HG02870 (cell line): ENCODE measurements around the gene P2RX2.

Experiments used
- ATAC-seq: cut with Tn5 transposase; IDR thresholded peaks from one replicate; pipeline ENCODE4 v1.9.1; 2021; ENCODE audit warnings: mild to moderate bottlenecking, moderate library complexity; ENCODE audit not compliant: unreplicated experiment

Gene P2RX2

DNA sequence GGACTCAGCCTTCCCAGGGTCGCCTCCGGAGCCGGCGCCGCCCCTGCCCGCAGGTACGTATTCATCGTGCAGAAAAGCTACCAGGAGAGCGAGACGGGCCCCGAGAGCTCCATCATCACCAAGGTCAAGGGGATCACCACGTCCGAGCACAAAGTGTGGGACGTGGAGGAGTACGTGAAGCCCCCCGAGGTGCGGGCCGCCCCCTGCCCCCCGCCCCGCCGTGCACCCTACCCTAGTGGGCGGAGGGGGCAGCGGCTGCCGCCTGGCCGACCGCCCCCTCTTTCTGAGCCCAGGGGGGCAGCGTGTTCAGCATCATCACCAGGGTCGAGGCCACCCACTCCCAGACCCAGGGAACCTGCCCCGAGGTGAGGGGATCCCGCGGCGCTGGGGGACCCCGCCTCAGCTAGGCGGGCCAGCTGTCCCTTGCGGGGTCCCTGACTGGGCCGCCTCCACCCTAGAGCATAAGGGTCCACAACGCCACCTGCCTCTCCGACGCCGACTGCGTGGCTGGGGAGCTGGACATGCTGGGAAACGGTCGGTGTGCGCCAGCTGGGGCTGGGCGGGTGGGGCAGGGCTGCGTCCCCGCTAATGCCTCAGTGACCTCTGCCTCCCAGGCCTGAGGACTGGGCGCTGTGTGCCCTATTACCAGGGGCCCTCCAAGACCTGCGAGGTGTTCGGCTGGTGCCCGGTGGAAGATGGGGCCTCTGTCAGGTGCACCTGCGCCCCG, 973 bp downstream of the P2RX2 start:
- ATAC-seq, result no peak

DNA sequence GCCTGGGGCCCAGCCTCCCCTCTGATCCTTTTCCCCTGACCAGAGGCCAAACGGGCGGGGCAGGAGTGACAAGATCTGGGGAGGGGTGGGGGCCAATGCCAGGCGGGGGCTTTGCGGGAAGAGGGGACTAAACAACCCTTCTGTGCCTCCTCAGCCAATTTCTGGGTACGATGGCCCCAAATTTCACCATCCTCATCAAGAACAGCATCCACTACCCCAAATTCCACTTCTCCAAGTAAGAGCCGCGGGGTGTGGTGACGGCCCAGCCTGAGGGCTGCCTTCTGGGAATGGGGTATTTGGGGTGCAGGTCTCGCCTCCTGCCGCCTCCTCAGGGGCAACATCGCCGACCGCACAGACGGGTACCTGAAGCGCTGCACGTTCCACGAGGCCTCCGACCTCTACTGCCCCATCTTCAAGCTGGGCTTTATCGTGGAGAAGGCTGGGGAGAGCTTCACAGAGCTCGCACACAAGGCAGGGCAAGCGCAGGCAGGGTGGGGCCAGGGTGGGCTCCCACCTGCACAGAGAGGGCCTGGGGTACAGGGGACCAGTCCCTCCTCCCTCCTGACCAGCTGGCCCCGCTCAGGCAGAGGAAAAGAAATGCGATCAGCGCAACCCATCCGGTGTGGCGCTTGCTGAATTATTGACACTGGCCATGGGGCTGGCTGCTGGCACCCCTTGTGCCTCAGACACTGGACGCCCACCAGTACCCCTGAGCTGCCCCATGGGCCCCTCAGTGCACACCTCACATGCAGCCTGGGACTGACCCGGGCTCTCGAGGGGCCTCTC, 1.7 kb downstream of the P2RX2 start:
- ATAC-seq, result no peak

DNA sequence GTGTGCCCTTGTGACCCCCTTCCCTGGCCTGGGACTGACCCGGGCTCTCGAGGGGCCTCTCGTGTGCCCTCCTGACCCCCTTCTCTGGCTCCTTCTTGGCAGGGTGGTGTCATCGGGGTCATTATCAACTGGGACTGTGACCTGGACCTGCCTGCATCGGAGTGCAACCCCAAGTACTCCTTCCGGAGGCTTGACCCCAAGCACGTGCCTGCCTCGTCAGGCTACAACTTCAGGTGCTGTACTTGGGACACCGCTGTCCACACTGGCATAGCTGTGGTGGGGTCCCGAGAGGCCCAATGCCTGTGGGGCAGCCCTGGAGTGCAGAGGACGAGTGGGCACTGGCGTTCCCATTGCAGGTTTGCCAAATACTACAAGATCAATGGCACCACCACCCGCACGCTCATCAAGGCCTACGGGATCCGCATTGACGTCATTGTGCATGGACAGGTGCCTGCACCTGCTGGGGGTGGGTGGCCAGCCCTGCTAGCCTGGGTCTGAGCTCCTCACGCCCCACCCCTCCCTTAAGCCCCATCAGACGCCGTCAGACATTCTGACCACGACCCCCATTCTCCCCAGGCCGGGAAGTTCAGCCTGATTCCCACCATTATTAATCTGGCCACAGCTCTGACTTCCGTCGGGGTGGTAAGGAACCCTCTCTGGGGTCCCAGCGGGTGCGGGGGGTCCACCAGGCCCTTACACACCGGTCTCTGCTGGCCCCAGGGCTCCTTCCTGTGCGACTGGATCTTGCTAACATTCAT, 2.5 kb downstream of the P2RX2 start:
- no peak for ATAC-seq

DNA sequence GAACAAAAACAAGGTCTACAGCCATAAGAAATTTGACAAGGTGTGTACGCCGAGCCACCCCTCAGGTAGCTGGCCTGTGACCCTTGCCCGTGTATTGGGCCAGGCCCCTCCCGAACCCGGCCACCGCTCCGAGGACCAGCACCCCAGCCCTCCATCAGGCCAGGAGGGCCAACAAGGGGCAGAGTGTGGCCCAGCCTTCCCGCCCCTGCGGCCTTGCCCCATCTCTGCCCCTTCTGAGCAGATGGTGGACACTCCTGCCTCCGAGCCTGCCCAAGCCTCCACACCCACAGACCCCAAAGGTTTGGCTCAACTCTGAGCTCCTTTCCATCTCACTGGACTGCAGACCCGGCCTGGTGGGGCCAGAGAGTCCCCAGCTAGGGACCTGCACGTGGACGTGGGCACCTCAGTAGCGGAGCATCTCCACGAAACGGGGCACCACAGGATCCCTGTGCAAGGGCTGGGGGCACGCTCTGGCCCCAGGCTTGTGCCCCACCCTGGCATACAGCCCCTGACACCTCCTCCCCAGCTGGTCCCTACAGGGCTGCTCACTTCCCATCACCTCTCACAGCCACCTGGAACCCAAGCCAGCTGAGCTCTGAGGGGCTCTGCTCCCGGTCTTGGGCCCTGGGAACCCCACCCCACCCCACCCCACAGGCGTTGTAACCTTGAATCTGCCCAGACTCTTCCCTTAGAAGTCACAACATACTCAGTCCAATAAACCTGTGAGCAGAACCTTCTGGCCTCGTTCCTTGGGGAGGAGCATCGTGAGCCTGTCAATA, 3.3 kb downstream of the P2RX2 start:
- ATAC-seq, result no peak

DNA sequence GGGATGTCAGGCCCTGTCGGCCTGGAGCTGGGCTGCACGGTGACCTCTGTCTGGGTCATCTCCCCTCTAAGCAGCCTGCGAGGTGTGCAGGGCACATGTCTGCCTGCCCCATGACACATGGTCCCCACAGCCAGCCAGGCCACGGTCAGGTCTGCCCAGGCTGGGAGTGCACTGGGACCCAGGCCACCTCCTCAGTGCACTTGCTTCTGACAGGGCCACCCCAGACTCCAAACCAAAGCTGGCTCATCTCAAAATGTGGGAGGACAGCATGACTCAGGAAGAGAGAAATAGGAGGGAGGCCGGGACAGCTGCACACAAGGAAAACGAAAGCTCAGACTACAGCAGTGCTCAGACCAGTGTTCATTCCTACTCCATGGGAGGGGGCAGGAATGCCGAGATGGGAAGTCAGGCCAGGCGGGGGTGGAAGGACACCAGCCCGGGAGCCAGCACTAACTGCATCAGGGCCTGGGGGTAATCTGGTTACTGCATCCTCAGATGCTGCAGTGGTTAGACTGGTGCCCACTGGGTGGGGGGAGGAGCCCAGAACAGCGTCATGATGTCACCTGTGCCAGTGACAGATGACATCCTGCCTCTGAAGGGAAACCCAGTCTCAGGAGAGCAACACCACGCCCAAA, 4.0 kb downstream of the P2RX2 start:
- no peak for ATAC-seq

DNA sequence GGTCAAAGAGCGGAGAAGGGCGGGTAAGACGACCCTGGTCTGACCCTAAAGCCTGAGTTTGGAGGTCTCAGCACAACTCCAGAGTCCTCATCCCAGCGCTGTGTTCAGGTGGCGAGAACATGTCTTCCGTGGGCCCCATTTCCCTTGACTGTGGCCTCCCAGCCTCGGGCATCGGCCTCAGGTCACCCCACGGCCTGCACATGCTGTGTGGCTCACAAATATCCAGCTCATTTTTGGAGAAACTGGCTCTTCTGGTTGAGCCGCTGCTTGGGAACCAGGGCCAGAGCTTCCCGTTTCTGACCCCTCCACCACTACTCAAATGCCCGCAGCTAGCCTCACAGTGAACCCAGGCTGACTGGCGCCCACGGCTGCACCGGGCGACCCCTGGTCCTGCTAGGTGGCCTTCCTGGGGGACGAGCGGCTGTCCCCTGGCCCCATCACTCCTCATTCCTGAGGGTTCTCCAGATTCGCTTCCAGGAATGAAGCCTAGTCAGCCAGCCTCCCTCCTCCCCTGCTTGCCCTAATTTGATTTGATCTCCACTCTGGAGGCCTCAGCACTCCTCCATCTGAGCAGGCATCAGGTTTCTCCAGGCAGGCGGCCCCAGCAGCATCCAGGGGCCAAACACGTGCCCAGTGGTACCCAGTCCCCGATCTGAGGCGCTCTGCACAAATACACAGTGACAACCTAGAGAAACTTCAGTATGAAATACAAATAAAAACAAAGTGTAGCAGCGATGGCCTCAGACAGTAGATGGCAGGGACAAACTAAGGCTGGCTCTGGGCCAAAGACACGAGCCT, 4.7 kb downstream of the P2RX2 start:
- ATAC-seq, result no peak

DNA sequence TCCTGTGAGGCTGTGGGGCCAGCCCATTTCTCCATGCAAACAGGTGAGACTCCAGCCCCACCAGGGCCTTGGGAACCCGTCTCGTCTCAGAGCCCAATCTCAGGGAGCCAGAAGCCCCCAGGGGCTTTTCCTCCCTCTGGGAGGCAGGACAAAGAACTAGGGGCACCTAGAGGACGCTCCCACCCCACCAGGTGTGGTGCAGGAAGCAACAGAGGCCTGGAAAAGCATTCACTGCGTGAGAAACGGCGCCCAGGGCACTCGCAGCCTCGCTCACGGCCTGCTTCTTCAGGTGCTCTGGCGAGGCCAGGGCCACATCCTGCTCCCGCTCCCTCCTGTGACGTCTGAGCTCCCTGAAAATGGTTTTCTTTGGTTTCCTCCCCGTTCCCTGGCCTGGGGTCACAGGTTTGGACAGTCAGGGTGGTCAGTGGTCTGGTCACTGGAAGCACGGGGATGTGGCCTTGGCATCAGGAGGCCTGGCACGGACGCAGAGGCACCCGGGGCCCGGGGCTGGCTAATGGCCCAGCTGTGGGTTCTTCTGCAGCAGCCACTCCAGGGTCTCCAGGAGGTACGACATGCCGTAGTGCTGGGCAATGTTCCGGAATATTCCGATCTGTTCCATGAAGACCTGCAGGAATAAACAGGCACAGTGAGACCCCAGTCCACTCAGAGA, 5.7 kb downstream of the P2RX2 start:
- ATAC-seq, result no peak

DNA sequence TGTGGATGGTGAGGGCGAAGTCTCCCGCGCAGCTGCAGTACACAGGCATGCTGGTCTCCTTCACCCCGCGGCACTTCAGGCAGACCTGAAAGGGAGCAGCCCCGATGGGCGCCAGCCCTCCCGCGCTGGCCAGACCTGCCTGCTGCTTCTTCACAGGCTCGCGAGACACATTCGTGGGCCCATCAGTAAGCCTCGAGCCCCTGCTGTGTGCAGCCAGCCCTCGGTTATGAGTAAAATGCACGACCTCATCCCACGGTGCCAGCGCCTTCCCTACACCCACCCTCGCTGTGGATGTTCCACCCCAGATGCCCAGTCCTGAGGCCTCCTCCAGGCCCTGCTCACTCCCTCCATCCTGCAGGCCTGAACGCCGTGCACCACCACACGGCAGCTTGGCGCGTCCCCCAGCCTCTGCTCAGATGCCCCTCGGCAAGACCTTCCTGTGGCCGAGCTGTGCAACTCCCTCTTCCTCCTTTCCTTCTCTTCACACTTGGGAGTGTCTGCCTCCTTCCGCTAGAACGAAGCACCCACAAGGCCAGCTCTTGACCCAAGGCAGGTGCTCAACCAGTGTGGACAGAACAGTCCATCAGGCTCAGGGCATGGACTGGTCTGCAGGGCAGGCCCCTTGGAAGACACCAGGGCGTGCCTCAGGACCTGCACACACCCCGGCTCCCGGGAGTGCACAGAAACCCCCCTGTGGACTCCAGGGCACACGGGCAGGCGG, 6.5 kb downstream of the P2RX2 start:
- no peak for ATAC-seq

DNA sequence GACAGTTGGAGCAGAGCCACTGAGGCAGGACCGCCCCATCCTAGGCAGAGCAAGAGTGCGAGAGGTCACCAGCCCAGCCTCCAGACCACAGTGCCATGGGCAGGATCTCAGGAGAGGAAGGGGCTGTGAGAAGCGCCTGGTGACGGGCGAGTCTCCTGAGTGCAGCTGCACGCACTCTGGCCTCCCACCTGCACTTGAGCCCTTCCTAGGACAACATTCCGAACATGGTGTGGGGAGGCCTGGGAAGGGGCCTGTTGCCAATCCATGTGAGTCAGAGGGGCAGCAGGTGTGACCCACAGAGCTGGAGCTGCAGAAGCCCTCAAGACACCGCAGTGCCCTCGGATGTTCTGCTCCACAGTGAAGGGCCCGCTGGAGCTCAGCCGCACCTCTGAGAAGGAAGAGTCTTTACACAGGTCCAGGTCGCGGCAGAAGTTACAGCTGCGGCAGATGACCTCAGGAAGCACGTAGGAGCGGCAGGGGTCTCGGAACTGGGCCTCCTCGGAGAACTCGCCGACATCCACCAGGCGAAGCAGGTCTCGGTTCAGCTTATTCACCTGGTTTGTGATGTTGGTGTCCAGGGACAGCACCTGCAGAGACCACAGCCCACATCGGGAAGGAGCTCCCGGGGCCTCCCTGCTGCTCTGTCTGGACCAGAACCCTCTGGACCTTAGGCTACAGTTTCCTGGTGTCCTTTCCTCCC, 7.3 kb downstream of the P2RX2 start:
- ATAC-seq, result no peak

DNA sequence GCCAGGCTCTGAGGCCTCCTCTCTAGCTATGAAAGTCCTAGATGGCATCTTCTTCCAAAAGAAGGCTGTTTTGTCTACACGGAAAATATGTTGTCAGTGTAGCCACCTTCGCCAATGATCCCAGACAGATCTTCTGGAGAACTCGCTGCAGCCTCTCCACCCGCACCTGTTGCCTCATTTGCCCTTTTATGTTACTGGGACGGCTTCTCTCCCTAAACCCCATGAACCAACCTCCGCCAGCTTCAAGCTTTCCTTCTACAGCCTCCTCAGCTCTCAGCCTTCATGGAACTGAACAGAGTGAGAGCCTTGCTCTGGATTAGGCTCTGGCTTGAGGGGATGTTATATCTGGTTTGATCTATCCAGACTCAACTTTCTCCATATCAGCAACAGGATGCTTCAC, 10.8 kb downstream of the P2RX2 start:
- no peak for ATAC-seq

DNA sequence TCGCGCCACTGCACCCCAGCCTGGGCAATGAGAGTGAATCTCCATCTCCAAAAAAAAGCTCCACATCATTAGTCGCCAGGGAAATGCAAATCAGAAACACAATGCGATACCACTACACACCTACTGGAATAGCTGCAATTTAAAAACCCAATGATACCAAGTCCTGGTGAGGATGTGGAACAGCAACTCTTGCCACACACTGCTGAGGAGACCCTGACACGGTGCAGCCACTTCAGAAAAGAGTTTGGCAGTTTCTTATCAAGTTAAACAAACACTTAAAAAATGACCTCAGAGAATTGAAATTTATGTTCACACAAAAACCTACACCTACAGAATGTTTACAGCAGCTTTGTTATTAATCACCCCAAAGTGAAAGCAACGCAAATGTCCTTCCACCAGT, 12.1 kb downstream of the P2RX2 start:
- no peak for ATAC-seq

DNA sequence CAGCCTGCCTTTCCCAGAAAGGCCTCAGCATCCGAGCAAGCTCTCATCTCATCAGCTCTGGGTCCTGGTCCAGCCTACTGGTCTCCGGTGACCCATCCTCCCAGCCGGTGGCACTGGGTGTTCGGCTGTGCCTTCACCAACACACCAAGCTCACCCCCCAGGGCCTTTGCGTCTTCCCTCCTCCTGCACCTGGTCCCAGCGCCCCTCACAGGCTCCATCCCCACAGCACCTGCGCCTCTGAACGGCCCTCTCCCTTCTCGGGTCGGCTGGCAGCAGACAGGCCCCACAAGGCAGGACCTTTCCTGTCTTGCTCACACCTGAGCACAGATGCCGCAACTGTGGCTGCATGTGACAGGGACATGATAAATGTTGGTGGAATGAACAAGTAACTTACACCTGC, 13.1 kb downstream of the P2RX2 start:
- no peak for ATAC-seq

DNA sequence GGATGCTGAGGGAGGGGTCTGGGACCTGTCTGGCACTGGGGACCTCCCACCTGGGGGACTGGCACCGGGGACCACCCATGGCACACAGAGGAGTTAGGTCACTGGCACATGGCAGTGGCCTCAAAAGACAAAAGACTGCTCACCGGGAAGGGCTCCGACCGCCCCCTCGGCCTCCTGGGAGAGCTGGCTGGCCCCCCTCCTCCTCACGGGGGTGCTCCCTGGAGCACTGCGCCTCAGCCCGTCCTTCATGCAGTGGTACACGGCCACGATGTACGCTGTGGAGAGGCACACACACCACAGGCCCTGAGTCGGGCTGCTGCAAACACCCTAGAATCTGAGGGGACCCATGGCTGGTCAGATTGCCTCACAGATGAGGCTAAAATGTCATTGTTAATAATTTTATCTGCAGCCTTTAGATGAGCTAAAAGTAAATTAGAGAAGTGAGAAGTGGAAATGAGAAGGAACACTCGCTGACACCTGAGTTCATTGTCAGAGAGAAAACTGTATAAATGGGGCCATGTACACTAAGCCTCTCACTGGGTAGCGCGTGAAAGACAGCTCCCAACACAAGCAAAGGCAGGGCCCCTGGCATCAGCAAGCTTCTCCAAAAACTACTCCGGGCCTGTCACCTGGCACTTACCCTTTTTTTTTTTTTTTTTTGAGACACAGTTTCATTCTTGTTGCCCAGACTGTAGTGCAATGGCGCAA, 14.1 kb downstream of the P2RX2 start:
- peak; percentile 75 for ATAC-seq

DNA sequence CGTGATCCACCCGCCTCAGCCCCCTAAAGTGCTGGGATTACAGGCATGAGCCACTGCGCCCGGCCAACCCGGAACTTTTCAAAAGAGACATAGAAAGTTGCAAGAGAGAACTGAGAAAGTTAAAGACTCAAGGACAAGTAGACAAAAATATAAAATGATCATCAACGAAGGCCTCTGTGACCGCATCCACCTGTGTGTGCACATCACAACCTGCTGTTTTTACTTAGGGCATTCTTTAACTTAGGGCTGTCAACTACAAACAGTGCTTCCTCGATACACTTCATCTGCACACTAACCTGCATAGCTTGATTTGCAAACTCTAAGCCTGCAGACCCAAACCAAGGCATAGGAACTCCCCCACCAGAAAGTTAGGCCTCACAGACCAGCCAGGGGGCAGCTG, 14.8 kb downstream of the P2RX2 start:
- ATAC-seq, result peak; percentile 57

DNA sequence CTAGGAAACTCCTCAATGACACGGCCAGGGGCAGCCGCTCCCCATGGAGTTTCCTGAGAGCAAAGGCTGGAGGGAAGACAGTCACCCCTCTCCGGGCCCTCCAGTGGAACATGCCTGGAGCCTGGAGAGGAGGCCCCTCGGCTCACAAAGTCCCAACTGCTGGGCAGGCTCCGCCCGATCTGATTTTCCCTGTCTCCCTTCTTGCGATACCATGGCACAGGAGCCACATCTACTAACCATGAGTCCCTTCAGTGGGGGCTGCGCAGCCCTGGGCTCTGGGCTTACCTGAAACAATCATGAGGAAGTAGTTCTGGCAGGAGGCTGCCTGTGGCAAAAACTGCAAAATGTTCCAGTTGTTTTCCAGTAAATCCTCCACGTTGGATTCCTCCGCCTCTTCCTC, 15.3 kb downstream of the P2RX2 start:
- no peak for ATAC-seq

DNA sequence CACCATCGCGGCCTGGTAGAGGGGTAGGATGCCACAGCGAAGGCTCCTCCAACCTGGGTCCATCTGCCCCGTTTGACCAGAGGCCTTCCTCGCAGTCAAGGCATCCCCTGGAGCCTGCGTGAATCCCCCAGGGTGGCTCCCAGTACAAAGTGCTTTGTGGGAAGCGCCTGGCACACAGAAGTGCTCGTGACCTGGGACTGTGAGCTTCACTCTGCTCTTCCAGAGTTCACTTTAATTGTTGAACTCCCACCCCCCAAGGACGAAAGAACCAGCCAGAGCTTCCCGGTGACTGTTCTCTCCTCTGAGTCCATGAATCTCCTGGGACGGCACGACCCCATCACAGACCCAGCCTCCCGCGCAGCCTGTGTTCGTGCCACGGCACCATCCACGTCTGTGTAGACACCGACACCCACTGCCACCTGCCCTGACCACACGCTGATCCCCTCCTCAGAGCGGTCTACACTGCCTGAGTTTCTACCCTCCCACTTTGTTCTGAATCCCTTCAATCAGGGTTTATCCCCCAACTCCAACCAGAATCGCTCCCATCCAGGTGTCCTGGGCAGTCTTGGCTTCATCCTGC, 15.9 kb downstream of the P2RX2 start:
- no peak for ATAC-seq
